HT-29 (cell line): Measurements from ENCODE around the gene TMEM131. TPM values are rescaled to one million over a fixed set of nuclear protein-coding genes. Genes with fewer than 3 reads are reported as not detected.
"Not testable (repeated sequence)": the region's sequence is repeated elsewhere in the genome, so short reads cannot be mapped to it uniquely, and the experiment has no call there.

Experiments
- DNase-seq: peaks from one replicate; pipeline ENCODE4 v3.0.0-alpha.2; 2015; ENCODE audit warnings: low spot score
- total RNA-seq: library from RNA; depleted of rRNA; stranded (reverse); fragments of >200 nt; shearing (Covaris generic); gene quantifications from 2 replicates; pipeline ENCODE4 v1.2.3, GENCODE V29; 2014

TMEM131 gene
- total RNA-seq, 1 experiment from 2014 or later: 14.1 TPM

DNA sequence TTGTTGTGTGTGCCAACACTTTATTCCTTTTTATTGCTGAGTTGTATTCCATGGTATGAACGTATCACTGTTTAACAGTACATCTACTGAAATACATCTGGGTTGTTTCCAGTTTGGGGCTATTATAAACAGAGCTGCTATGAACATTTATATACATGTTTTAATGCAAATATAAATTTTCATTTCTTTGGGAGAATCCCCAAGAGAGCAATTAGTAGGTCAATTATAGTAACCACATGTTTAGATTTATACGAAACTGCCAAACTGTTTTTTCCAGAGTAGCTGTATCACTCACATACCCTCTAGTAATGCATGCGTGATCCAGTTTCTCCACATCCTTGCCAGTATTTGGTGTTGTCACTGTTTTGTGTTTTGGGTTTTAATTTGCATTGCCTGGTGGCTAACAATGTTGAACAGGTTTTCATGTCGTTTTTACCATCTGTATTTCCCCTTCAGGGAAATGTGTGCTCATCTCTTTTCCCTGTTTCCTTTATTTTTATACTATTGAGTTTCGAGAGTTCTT is 81.0 kb downstream of the TMEM131 start:
- no peak for DNase-seq

DNA sequence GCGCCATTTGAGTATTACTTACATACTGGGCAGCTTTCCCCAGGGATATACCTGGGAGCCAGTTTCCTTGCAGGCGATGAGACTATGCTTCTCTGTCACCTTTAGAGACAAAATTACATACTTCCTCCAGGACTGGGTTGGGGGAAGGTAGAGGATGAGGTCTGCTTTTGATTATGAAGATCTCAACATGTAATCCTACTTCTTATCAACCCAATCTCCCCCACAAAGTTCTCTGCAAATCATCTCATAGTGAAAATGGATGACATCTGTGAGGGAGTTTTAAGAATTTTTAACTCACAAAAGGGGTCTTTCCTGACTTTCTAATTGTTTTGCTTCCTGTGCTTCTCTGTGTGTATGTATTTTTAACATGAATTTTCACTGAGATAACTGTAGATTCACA is 81.9 kb downstream of the TMEM131 start:
- no peak for DNase-seq

DNA sequence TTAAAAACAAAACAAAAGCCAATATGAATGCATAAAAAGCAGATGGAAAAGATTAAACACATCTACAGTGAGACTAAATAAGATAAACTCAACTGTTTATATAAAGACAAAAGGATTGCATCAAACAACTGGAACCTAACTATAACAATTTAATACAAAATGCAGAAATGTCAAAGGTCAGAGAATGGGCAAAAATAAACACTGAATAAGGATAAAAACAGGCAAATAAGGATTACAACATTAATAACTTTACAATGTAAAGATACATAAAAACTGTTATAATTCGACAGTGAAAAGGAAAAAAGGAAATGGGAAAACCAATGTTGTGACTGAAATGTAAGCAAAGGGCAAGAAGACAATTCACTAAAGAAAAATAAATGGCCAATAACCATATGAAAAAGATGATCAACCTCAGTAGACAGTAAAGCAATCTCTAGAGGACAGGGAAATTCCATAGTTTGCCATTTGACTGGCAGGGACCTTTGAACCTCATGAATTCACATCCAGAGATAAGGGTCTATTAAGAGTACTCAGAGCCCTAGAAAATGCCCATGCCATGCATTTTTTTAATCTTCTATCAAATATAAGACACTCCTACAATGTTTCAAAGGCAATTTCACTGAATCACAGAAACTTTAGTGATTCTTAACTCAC is 83.7 kb downstream of the TMEM131 start:
- DNase-seq: no peak

DNA sequence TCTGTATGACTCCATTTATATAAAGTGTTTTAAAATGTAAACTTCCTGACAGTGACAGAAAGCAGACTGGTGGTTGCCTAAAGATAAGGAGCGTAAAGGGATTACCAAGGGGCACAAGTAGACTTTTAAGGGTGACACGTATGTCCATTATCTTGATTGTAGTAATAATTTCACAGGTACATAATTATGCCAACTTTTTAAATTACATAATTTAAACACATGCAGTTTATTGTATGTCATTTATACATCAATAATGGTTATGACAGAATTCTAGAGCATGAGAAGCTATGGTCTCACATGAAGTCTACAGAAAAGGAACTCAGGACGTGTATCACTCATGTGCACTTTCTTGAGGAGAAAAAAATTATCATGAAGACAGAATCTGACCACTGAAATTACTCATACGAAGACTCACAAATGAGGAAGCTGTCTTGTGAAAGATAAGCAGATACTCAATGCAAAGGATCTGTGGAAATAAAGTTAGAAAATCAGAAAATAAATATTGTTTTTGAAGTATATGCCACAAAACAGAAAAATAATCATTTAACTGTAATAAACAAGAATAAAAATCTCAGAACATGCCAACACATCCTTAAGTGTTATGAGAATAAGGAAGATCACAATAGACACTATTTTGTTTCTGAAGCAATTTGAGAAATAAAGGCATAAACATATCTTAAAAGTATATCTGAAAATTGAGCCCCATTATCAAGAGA is 84.4 kb downstream of the TMEM131 start:
- no peak for DNase-seq

DNA sequence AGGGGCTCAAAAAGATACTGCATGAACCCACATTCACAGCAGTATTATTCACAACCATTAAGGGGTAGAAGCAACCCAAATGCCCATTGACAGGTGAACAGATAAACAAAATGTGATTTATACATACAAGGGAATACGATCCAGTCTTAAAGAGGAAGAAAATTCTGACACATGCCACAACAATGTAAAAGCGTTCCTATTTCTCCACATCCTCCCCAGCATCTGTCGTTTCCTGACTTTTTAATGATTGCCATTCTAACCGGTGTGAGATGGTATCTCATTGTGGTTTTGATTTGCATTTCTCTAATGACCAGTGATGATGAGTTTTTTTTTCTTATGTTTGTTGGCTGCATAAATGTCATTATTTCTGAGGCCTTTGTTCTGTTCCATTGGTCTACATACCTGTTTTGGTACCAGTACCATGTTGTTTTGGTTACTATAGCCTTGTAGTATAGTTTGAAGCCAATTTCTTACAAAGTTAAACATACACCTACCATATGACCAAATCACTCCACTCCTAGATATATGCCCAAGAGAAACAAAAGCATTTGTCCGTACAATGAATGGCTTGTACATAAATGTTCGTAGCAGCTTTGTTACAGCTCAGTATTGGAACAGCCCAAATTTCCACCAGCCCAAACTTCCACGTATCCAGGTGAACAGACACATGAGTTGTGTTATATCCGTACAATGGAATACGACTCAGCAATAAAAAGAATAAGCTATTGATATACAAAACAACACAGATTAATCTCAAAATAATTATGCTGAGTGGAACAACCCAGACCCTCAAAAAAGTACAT is 85.1 kb downstream of the TMEM131 start:
- DNase-seq: no peak

DNA sequence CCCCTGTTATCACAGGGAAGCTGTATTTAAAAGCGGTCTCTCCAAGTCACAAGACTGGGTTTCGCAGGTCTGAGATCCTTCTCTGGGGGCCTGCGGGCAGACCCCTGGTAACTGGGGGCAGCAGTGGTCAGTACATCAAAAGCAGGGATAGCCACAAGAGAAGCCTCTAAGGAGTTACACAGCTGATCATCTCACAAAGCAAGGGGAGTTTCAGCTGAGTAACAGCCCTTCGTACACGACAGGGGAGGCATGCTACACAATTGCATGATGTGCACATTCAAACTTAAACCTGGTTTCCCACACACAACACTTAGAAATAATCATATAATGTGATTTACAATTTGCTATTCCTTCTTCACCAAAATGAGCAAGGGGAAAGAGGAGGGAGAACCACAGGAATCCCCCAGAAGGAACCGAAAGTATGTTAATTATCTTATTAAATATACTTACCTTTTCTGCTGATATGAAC is 87.5 kb downstream of the TMEM131 start:
- DNase-seq: no peak

DNA sequence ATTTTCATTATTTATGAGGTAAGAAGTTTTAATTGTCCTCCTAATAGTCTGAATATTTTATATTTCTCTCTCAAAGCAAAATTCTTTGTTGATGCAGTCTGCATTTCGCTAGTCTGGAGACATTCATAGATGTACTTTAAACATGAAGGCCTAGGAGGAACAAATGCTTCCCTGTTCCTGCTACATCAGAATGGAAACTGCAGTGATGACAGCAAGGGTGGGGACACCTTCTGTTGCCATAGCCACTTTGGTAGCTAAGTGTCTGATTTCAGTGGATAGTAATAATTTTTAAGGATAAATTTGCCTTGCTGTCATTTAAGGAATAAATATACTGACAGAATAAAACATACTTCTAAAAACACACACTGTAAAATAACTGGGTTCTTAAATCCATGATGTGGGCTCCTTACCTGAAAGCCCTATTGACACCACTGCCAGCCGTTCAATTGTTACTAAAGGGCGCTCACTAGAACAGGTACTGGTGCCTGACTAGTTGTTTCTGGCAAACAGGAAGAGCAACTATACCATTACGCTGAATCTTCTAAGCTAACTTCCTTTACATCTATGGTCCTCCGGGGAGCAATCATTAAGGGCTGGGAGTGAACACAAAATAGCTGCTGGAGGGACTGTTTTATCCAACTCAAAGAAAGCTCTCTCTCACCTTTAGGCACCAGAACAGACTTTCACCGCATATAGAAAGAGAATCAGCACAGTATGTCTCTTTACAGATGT is 88.2 kb downstream of the TMEM131 start:
- no peak for DNase-seq

DNA sequence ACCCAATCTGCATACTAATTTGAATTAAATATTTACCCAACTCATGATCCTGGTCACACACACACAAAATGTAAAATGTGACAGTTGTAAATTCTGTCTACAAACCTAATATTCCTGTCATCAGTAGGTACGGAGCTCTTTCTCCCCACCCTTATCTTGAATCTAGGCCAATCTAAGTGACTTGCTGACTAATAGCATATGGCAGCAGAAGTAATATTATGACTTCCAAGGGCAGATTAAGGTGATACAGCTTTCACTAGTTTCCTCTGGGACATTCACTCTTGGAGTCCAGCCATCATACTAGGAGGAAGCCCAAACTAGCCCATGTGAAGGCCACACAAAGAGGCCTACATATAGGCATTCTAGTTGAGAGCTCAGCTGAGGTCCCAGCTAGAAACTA is 89.4 kb downstream of the TMEM131 start:
- DNase-seq: no peak

DNA sequence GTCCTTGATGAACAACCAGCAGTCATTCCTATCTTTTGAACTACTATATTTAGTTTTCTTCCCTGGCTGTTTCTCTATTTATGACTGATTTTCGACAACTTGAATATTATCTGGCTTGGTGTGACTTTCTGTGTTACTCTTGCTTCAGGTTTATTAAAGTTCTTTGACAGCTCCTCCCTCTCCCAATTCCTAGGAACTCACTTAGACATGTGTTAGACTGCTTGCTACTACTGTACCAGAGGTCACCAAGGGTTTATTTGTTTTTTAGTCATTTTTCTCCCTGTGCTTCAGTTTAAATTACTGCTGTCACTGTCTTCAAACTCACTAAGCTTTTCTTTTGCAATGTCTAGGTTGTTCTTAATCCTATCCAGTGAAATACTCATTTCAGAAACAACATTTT is 90.5 kb downstream of the TMEM131 start:
- DNase-seq: no peak

DNA sequence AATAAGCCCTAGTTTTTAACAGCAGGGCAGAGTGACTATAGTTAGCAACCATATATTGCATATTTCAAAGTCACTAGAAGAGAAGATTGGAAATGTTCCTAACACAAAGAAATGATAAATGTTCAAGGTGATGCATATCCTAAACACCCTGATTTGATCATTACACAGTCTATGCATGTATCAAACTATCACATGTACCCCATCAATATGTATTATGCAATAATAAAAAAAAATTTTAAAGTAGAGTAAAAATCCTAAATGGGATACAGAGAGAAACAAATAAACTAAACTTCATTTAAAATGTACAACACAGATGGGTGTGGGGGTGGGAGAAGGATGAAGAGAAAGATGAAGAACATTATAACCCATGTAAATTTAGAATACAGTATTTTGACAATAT is 93.9 kb downstream of the TMEM131 start:
- DNase-seq: no peak

DNA sequence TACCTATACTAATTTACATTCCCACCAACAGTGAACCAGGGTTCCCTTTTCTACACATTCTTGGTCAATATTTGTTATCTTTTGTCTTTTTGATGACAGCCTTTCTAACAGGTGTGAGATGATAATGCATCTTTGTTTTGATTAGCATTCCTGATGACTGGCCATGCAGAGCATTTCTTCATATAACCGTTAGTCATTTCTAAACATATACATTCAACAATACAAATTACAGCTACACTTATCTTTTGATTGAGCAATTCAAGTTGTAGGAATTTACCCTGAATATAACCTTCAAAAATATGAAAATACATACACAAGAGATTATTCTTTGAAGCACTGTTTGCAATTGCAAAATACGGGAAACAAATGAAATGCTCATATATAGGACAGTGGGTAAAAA is 94.9 kb downstream of the TMEM131 start:
- DNase-seq: no peak

DNA sequence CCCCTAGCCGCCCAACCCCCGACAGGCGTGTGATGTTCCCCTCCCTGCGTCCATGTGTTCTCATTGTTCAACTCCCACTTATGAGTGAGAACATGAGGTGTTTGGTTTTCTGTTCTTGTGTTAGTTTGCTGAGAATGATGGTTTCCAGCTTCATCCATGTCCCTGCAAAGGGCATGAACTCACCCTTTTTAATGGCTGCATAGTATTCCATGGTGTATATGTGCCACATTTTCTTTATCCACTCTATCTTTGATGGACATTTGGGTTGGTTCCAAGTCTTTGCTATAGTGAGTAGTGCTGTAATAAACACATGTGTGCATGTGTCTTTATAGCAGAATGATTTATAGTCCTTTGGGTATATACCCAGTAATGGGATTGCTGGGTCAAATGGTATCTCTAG is 102.7 kb downstream of the TMEM131 start:
- DNase-seq: not testable (repeated sequence)

DNA sequence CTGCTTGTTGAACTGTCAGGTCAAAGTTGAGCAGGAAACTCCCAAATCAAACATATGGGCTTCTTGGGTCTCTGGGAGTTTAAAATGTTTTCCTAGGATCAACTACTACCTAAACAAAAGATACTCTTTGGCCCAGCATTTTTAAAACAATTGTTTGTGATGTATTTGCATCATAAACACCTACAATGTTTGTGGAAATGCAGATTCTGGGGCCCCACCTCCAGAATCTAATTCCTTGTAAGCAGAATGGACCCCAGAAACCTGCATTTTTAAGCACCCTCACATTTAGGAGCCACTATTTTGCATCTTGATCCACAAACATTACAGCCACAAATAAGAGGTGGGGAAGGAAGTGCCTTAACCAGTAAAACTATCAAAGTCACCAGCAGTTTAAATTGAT is 104.1 kb downstream of the TMEM131 start:
- DNase-seq: no peak

DNA sequence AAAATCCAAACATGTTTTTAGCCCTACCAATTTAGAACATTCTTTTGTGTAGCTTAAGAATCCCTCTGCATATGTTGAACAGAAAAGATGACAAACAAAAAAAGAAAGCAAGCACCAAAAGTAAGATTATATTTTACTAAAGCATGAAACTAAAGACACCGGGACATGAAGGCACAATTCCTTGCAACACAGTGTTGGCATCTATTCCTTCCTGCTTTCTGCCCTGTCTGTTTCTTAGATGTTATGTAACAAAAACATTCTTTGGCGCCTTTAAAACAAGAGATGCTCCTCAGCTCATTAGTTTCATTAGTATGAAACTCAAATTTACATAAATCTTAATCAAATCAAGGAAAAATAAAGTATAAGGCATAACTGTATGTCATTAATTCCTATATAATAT is 106.6 kb downstream of the TMEM131 start:
- DNase-seq: no peak

DNA sequence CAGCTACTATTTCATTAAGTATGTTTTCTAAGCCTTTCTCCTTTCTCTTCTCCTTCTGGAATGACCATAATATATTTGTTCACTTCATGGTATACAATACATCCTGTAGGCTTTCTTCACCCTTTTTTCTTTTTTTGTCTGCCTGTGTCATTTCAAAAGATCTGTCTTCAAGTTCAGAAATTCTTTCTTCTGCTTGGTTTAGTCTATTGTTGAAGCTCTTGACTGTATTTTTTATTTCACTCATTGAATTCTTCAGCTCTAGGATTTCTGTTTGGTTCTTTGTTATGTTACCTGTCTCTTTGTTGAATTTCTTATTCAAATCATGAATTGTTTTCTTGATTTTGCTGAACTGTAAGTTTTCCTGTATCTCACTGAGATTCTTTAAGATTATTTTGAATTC is 109.9 kb downstream of the TMEM131 start:
- DNase-seq: no peak

DNA sequence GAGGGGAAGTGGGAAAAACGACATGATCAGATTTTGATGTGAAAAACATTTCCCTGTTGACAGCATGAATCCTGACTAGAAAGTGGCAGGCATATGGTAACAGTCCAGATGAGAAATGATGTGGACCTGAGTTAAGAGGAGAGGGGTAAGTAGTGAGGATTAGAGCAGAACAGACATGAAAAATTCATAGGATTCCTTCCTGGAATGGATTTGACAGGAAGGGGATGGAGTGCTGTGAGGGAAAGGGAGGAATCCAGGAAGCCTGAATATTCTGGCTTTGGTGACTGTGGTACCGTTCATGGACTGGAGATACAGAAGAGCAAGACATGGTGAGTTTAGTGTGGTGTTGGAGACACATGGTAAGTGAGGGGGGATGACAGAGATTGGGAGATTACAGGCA is 115.4 kb downstream of the TMEM131 start:
- no peak for DNase-seq

DNA sequence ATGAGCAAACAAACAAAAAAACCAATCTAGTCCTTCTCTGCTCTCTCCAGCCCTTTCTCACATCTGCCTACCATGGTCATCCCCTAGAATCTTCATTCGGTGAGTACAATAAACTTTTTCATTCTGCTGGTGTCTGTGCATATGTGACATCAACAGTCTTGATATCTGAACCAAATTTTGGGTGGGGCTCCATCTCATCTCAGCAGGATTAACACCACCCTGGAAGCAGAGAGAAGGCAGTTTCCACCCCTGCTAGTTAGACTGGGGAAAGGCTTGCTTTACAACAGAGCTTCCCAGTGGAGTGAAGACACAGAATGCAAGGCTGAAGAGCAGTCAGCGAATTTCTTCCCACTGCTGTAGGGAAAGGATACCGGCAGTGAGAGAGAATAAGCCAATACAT is 116.9 kb downstream of the TMEM131 start:
- DNase-seq: no peak

DNA sequence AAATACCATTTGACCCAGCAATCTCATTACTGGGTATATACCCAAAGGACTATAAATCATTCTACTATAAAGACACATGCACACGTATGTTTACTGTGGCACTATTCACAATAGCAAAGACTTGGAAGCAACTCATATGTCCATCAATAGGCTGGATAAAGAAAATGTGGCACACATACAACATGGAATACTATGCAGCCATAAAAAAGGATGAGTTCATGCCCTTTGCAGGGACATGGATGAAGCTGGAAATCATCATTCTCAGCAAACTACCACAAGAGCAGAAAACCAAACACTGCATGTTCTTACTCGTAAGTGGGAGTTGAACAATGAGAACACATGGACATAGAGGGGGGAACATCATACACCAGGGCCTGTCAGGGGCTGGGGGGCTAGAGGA is 117.4 kb downstream of the TMEM131 start:
- not testable (repeated sequence) for DNase-seq

DNA sequence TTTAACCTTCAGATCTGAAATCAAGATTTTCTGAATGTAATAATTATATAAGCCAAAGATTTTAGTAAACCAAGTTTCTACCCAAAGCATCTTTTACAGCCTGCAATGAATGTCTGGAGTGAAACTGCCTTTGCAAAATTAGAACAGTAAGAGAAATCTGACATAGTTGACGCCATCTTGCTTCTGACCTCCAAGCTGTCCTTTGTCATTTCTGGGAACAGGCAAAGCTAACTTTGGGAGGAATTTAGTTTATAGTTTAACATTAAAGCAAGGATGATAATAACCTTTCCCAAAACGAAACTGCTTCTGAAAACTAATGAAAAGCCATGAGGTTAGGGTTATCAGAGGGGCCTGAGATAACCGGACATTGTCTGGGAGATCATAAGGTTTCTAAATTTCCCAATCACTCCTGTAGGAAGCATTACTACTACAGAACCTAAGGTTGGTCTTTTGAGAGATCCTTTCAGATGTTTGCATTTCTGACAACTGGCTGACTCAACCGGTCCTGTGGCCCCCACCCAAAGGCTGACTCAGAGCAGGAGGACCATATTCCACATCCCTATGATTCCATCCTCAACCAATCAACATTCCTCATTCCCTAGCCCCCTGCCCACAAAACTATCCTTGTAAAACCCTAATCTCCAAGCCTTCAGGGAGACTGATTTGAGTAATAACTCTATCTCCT is 124.5 kb downstream of the TMEM131 start:
- peak; percentile 36 for DNase-seq

DNA sequence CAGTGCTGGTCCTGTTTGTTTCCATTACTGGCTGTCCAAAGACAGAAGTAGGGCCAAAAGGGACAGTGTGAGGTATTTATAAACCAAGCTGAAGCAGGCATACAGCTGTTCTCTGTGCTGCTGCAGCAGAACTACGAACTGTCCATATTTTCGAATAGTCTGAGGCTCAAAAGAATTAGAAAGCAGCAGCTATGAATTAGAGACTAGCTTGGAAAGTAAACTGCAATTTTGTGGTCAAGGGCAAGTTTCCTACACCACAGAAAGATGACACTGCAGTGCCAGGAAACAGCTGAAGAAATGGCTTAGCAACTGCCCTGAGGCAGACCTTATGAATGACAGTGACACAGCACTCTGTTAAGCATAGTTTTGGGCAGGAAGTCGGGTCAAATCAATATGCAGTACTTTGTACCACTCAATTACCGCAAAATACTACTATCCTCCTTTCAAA is 125.3 kb downstream of the TMEM131 start:
- peak; percentile 21 for DNase-seq
